GM11168 (cell line): ENCODE measurements around the gene SYS1.

Source experiments
- in situ Hi-C: fragments of 300-500 bp; cut with MboI; formaldehyde crosslinking; loops from one replicate; pipeline ENCODE4 v1.12.0; 2022; ENCODE audit warnings: low sequenced_read_pairs; ENCODE audit not compliant: unreplicated experiment

The SYS1 gene

DNA sequence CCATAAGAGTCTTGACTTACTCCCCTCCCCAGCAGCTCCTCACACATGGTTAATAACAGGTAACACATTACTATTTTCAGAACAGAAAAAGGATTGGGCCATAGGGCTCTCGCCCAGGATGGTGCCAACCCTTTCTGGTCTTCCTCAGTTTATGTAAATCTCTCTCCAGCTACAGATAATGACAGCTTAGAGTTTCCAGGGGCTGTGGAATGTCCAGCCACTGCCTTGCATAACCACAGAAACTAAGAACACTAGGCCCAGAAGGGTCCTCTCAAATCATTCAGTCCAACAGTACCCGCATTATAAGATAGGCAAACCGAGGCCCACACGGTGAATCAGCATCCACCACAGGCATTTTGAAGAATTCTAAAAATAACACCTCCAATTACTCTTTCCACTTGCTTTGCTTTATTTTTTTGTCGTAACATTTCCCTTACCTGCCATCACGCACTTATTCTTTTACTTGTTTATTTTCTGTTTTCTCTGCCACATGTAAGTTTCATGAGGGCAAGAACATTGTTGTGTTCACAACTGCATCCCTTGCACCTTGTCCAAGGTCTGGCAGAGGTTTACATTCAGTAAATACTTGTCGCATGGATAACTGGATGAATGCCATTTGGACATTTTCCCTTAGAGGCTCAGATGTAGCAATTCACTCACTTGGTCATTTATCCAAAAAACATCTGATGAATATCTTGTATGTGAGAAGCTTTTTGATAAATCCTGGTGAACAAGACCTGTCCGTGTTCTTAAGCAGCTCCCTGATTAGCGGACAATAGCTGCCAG, 8.3 kb upstream of the SYS1 start:
- in situ Hi-C loops: loop anchor here (25.0 kb wide), 1 partner anchor 408 kb away; no protein-coding TSS in a partner anchor

DNA sequence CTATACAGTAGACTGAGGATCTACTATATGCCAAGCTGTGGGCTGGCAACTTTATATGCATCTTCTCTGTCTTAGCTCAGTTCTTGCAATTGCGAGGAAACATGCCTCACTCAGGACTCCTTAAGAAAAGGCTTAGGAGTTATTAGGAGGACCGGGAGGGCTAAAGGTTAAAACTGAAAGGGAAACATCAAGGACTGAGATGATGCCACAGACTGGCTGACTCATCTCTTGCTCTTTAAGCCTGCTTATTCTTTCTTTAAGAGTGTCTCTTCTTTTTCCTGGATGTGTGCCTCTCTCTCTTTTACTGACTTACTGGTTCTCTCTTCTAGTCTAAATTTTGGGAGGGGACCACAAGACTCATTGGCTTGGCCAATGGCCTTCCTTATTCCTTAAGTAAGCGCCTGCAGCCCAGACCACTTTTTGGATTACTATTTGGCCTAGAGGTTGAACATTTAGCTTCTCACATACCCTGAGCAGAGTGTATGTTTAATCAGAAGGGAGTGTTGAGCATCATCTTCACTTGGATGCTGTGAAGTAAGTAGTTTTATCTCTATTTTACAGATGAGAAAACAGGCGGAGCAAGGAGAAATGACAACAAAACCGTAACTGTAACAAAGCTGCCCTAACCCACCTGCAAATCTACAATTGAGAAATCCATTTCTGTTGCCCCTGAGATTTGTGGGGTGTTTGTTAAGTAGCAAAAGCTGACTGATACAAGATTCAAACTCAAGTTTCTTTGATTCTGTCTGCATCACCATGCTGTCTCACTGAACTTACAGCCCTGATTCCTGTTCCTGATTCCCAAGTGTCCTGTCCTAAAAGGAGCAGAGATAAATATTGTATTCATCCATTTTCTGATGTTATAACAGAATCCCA, 7.5 kb upstream of the SYS1 start:
- in situ Hi-C loops: loop anchor here (25.0 kb wide), 1 partner anchor 407 kb away; no protein-coding TSS in a partner anchor

DNA sequence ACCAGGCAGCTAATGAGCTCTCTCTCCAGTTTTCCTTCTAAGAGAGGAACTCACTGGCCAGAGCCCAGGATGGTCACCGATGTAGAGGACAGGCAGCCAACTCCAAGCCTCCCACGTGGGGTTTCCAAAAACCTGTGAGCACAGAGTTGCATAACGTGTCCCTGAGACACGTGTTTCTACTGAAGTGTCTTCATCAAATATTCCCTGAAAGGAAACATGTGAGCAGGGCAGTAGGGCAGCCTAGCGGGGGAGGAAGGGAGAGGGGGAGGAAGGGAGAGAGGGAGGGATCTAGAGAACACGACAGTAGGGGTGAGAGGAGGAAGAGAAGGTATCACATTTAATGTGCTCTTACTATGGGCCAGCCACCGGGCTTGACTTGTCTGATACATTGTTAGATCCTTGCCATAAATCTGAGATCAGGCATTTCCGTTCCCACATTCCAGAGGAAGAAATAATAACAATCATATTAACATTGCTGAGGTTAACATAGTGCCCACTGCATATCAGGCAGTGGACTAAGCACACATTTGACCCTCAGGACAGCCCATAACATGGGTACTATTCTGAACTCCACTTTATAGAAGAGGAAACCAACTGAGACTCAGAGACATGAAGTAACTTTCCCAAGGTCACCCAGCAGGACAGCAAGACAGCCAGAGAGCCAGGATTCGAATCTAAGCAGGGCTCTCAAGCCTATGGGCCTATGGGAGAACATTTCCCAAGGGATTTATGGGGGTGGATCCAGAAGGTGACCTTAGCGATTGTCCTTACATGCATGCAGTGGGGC, 4.5 kb upstream of the SYS1 start:
- in situ Hi-C loops: loop anchor here (25.0 kb wide), 1 partner anchor 404 kb away; no protein-coding TSS in a partner anchor

DNA sequence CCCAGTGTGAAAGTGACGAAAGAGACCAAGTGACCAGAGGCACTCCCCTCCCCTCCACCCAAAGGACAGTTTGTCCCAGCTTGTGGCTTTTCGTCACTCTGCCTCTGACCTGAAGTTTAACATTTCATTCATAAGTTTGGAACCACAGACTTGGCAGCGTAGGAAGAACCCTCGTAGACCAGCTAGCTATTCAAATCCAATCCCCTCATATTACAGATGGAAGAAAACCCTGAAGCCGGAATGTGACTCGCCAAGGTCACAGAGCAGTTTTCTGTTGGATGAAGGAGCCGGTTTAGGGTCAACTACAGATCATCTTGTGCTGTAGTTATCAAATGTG, 3.9 kb upstream of the SYS1 start:
- in situ Hi-C loops: loop anchor here (25.0 kb wide), 1 partner anchor 403 kb away; no protein-coding TSS in a partner anchor

DNA sequence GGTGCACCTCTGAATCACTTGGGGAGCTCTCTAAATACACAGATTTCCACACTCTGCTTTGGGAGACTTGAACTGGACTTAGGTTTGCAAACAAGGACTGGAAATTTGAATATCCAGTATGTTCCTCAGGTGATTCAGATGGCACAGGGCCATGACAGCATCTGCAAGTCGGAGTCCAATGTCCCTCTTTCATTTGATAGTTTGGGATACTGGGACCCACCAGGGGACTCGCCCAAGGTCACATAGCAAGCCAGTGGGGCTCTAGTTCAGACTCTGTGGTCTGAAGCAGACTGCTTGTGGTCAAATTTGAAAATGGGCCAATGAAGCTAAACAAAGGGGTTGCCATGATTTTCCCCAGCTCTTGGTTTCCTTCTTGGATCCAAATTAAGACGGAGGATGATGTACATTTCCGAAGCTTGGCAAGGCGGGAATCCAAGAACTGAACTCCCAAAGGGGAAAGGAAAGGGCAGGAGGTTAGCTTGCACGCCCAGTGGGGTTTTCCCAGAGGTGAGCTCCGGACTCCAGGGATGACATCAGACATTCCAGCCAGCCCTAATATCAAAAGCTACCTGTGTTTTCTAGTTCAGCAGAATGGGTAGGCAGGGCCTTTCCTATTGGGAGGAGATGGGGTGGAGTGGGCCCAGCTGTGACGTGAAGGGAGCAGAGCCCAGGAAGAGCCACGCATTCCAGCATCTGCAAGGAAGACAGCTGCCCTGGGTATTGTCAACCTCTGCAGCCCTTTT, 3.4 kb upstream of the SYS1 start:
- in situ Hi-C loops: loop anchor here (25.0 kb wide), 1 partner anchor 403 kb away; no protein-coding TSS in a partner anchor

DNA sequence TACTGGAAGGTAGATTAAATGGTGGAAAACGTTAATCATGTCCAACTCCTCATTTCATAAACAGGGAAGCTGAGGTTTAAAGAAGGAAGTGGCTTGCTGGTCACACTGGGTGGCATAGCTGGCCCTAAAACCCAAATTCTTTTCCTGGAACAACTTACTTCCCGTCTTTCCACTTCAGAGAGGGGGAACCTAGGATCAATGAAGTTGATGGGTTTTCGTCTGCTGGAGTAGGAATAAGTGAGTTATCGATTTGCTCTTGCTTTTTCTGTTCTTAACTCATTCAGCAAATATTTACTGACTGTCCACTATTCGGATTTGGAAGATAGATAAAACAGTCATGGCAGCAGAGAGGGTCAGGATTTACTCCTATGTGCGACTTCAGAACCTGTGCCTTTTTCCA, 1.2 kb upstream of the SYS1 start:
- in situ Hi-C loops: loop anchor here (25.0 kb wide), 1 partner anchor 401 kb away; no protein-coding TSS in a partner anchor

DNA sequence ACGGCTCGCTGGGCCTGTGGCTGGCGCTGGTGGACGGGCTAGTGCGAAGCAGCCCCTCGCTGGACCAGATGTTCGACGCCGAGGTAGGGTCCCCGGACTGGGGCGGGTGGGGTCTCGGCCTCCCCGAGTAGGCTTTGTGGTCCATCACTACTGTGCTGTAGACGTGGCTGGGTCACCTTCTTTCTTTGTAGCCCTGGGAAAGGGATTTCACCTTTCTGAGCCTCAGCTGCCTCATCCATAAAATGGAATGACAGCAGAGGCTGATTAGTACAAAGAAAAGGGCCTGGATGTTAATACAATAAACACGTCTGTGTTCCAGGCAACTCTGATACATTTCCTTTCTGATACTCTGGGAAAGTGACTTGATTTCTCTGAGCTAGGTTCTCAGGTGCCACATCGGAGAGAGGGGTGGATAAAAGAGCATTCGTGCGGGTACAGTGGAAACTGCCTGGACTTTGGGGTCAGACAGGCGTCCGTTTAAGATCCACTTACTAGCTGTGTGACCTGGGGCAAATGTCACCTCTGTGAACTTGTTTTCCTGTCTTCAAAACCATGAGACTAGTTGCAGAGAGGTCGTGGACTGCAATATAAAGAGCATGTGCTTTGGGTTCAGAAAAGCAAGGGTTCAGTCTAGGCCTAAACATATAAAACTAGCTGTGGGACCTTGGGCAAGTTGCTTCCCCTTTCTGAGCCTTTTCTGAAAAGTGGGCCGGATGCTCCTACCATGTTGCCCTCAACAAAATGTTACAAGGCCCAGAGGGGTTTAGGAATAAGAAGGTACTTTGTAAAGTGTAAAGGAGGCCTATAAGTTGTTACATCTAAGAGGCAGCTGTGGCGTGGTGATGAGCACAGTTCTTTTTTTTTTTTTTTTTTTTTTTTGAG, 896 bp downstream of the SYS1 start:
- in situ Hi-C loops: loop anchor here (25.0 kb wide), 1 partner anchor 398 kb away; no protein-coding TSS in a partner anchor

DNA sequence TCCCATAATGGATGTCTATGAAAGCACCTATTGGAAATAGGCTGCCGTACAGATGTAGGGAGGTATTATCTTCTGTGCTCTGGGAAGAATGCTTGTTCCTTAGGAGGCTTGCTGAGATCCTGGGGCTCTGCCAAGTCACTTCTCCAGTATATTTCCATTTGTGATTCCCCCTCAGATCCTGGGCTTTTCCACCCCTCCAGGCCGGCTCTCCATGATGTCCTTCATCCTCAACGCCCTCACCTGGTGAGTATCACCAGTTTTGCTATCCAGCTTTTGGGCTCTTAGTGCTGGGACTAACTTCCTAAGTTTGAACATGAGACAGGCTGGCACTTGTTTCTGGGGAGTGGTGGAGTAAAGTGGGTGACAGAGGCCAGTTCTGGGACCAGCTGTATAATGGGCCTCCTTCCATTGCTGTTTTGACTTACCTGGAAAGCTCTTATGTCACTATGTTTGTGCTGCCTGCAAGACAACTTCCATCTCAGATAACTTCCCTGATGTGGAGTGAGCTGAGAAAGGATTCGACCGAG, 2.6 kb downstream of the SYS1 start:
- in situ Hi-C loops: loop anchor here (25.0 kb wide), 1 partner anchor 397 kb away; no protein-coding TSS in a partner anchor

DNA sequence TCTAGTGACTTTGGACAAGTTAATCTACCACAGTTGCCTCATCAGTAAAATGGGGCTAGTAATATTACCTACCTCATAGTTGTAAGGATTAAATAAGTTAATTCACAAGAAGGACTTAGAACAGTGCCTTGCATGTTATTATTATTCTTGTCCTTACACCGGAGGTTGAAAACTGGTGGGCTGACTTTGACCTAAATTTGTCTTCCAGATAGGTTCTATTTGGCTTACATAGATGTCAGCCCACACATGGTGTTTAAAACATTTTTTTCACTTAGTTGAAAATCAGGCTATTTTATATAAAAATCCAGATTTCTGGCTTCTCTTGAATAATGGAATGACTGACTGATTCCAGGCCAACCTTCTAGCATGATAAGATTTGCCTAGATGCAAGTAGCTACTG, 3.2 kb downstream of the SYS1 start:
- in situ Hi-C loops: loop anchor here (25.0 kb wide), 1 partner anchor 396 kb away; no protein-coding TSS in a partner anchor

DNA sequence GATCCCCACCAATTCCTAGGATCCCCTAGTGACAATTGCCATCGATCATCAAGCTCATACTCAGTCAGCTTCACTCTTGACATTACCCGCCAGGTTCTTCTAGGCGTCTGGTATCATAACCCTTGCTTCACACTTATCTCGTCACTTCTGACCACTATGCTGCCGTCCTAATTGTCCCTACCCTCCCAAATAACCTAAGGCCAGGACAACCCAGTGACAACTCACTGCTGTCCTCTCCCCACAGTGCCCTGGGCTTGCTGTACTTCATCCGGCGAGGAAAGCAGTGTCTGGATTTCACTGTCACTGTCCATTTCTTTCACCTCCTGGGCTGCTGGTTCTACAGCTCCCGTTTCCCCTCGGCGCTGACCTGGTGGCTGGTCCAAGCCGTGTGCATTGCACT, 3.7 kb downstream of the SYS1 start:
- in situ Hi-C loops: loop anchor here (25.0 kb wide), 1 partner anchor 396 kb away; no protein-coding TSS in a partner anchor

DNA sequence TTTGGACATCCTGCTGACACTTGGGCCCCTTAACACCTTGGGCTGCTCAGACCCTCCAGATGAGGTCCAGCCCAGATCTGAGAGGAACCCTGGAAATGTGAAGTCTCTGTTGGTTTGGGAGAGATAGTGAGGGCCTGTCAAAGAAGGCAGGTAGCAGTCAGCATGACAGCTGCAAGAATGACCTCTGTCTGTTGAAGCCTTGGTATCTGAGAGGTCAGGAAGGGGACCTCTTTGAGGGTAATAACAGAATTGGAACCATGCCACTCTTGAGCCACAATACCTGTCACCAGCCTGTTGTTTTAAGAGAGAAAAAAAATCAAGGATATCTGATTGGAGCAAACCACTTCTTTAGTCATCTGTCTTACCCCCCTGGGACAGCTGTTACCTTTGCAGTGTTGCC, 4.2 kb downstream of the SYS1 start:
- in situ Hi-C loops: loop anchor here (25.0 kb wide), 1 partner anchor 395 kb away; no protein-coding TSS in a partner anchor

DNA sequence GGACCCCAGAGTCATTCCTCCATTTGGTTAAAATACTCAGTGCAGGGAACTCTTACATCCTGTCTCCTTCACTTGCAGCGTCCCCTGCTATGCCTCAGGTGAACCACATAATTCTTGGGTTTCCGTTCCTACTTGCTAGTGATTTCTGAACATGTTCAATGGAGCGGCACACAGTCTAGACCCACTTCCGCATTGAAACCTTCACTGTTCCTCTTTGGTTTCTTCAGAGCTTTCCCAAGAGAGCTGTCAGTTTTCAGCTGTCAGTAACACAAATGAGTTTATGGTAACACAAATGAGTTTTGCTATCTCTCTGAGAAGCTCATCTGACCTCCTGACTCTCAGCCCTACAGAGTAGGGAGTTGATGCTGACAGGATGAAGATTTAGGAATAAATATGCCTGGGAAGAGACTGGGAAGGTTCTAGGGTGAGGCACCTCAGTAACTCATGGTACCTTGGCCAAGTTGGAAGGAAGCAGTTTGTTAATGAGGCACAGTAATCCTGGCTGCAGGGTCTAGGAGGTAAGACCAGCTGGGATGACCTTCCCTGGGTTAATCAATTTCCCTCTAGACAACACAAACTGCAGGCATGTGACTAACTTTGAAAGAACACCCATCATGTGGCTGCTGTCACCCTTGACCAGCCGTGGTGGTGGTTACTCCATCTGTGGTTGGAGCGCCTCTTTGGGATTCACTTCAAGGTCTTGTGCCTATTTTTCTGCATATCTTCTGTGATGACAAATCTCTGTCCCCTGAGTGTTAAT, 5.4 kb downstream of the SYS1 start:
- in situ Hi-C loops: loop anchor here (25.0 kb wide), 1 partner anchor 394 kb away; no protein-coding TSS in a partner anchor

DNA sequence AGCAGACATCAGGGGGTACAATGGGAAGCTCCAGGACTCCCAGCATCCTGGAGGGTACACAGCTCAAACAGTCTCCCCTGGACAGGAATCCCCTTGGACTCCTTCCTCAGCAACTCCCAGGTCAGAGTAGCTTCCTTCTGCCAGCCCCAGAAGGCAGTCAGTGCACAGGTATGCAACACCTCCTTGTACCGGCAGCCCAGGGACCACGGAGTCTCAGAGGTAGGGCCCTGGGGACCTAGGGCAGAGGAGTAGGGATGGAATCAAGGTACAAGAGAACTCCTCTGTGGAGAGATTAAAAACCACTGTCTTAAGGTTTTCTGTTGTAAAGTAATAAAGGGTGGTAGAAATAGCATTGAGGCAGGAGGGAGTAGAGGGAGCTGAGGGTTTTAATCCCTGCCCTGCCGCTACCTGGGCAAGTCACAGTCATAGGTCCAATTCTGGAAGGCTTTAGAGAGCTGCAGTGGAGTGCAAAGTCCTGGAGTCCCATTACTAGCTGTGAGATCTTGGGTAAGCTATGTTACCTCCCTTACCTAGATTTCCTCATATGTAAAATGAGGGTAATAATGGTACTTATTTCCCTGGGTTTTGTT, 7.7 kb downstream of the SYS1 start:
- in situ Hi-C loops: loop anchor here (5.0 to 25.0 kb wide), 2 partner anchors 62 to 392 kb away; no protein-coding TSS in a partner anchor

DNA sequence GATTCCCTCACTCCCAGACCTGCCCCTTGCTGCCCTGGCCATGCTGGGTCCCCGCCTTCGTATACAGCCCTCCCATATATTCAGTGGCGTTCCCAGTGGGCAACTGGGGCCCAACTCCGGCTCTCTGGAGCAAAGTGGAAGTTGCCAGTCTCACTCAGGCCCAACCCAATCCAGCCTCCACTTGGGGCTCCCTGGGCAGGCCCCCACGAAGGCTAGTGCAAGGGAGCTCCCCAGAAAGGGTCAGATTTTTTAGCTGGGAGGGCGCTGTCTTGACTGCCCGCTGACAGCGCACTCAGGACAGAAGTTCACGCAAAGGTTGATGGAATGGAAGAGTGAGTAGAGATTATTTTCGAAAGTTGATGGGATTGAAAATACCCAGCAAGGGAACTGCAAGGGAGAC, 9.3 kb downstream of the SYS1 start:
- in situ Hi-C loops: loop anchor here (5.0 to 25.0 kb wide), 2 partner anchors 60 to 390 kb away; no protein-coding TSS in a partner anchor

DNA sequence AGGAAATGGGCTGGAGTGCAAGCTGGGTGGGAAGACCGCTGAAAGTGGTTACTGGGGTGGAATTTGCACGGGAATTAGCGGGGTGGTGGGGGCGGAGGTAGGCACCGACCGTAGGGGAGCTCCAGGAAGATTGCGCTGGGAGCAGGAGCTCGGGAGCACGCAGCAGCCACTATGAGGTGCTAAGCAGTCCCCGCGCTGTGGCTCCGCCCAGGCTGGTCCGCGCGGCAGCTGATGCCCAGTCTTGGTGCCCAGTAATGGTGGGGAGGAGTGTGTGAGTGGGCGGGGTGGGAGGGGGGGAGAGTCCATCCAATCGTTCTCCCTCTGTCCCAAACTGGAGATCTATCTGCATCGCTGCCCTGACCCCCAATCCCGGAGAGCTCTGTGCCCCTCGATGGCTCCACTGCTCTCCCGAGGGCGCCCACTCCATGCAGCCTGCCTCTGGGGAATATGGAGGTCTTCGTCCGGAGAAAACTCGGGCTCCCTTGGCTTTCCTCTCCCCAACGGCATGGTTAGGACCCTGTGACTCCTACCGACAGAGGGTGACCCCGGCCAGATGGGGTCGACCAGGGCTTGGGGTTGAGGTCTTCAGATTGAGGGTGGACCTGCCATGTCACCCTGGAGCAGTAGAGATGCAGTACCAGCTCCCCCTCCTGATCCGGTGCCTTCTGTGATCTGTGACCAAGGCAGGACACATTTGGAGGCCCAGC, 9.8 kb downstream of the SYS1 start:
- in situ Hi-C loops: loop anchor here (5.0 to 25.0 kb wide), 2 partner anchors 60 to 390 kb away; no protein-coding TSS in a partner anchor
